ENCODE measurements around the gene ADRA2A.

ADRA2A gene

GRCh38 chr10:111076682-111077478 lies at the start of gene ADRA2A:
Gene ADRA2A, plus strand, starts transcription at chr10:111077029. Its CDS starts 968 bp downstream, at chr10:111077997.
- no peak for DNase-seq

- DNase-seq = no peak
Measured at GRCh38 chr10:111030042-111030750, 46.6 kb upstream of the ADRA2A start.

- DNase-seq = no peak
Measured at GRCh38 chr10:111034598-111035310, 42.1 kb upstream of the ADRA2A start.

- no peak for DNase-seq
Measured at GRCh38 chr10:111035542-111035941, 41.3 kb upstream of the ADRA2A start.

- DNase-seq = no peak
Measured at GRCh38 chr10:111037858-111038257, 39.0 kb upstream of the ADRA2A start.

- no peak for DNase-seq
Measured at GRCh38 chr10:111039522-111039921, 37.3 kb upstream of the ADRA2A start.

GRCh38 chr10:111057006-111057405 lies 19.8 kb upstream of the ADRA2A start:
- DNase-seq = no peak

GRCh38 chr10:111063471-111063870 lies 13.4 kb upstream of the ADRA2A start:
- DNase-seq = no peak

- DNase-seq = no peak
Measured at GRCh38 chr10:111072232-111072631, 4.6 kb upstream of the ADRA2A start.

GRCh38 chr10:111075577-111076185 lies 1.1 kb upstream of the ADRA2A start:
- DNase-seq = no peak

- DNase-seq = no peak
Measured at GRCh38 chr10:111076191-111076681, 593 bp upstream of the ADRA2A start.

- DNase-seq = no peak
Measured at GRCh38 chr10:111077479-111077784, 603 bp downstream of the ADRA2A start.

GRCh38 chr10:111077785-111078504 lies 1.1 kb downstream of the ADRA2A start:
- DNase-seq = no peak

GRCh38 chr10:111078505-111079185 lies 1.8 kb downstream of the ADRA2A start:
- DNase-seq = no peak

GRCh38 chr10:111079241-111079760 lies 2.5 kb downstream of the ADRA2A start:
- no peak for DNase-seq

- no peak for DNase-seq
Measured at GRCh38 chr10:111079781-111080180, 3.0 kb downstream of the ADRA2A start.

GRCh38 chr10:111080224-111080623 lies 3.4 kb downstream of the ADRA2A start:
- no peak for DNase-seq

- no peak for DNase-seq
Measured at GRCh38 chr10:111081595-111081994, 4.8 kb downstream of the ADRA2A start.

- no peak for DNase-seq
Measured at GRCh38 chr10:111082102-111082975, 5.5 kb downstream of the ADRA2A start.

All from SIG-M5 (cell line).